ENCODE measurements around the gene TYW1B.
"Not testable (repeated sequence)": the region's sequence is repeated elsewhere in the genome, so short reads cannot be mapped to it uniquely, and the experiment has no call there.

TYW1B gene

DNA sequence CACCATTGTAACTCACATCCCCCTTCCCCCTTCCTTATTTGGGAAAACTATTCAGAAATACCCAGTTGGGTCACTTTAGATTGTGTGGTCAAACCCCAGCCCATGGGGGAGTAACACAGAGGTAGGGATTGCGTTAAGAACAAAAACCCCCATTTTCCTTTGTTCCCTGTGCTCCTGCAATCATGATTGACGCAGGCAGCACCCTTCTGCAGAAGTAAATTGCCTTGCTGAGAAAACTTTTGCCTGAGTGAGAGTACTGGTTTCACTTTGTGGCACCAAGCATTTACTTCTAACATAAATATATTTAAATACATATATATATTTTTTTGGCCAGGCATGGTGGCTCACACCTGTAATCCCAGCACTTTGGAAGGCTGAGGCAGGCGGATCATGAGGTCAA lies 266.0 kb downstream of the TYW1B start:
- H3K4me1 ChIP-seq (ENCODE audit: control insufficient read depth, insufficient read depth, low read length); H3K27me3 ChIP-seq (ENCODE audit: control insufficient read depth, insufficient read depth, low read length); H3K4me3 ChIP-seq (ENCODE audit: low read length); DNase-seq (ENCODE audit: low read depth, low spot score); H3K9me3 ChIP-seq (ENCODE audit: control insufficient read depth, insufficient read depth, low read length); H3K27ac ChIP-seq (ENCODE audit: low read length); H3K36me3 ChIP-seq (ENCODE audit: control insufficient read depth, insufficient read depth, low read length): not testable (repeated sequence)
- WGBS (ENCODE audit: insufficient coverage, insufficient read length) = no CpG with 5 or more reads among the region's 3 CpGs

DNA sequence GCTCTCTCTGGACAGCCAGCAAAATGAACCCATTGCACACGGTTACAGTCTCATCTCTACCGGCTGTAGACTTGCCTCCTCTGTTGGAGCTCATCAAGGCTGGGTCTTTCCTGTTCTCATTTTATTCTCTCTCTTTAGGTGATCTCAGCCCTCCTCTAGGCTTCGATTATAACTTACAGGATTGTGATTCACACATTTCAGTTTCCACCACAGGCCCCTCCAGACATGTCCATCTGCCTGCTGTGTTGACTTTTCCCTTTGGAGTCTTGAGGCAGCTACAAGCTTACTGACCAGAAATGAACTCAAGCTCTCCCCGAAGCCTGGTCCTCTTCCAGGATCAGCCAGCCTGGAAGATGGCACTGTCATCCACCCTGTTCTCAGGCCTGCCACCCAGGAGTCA lies 268.5 kb downstream of the TYW1B start:
- H3K36me3 ChIP-seq (ENCODE audit: control insufficient read depth, insufficient read depth, low read length); H3K27me3 ChIP-seq (ENCODE audit: control insufficient read depth, insufficient read depth, low read length); H3K27ac ChIP-seq (ENCODE audit: low read length); H3K9me3 ChIP-seq (ENCODE audit: control insufficient read depth, insufficient read depth, low read length); DNase-seq (ENCODE audit: low read depth, low spot score); H3K4me1 ChIP-seq (ENCODE audit: control insufficient read depth, insufficient read depth, low read length); H3K4me3 ChIP-seq (ENCODE audit: low read length): not testable (repeated sequence)
- no CpG with 5 or more reads among the region's 4 CpGs for WGBS (ENCODE audit: insufficient coverage, insufficient read length)

DNA sequence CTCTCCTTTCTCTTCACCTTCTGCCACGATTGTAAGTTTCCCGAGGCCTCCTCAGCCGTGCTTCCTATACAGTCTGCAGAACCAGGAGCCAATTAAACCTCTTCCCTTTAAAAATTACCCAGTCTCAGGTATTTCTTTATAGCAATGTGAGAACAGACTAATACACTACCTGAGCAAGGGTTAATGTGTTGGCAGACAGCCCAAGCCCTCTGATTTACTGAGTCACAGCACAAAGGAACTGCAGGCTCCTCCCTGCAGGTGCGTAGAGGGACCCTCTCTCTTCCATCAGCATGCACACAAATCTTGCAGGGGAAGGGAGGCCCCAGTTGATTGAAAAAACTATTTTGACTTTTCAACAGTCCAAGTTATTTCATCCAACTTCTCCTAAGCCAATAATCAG lies 271.3 kb downstream of the TYW1B start:
- not testable (repeated sequence) for H3K4me3 ChIP-seq (ENCODE audit: low read length); H3K4me1 ChIP-seq (ENCODE audit: control insufficient read depth, insufficient read depth, low read length); H3K27me3 ChIP-seq (ENCODE audit: control insufficient read depth, insufficient read depth, low read length); H3K9me3 ChIP-seq (ENCODE audit: control insufficient read depth, insufficient read depth, low read length); DNase-seq (ENCODE audit: low read depth, low spot score); H3K27ac ChIP-seq (ENCODE audit: low read length); H3K36me3 ChIP-seq (ENCODE audit: control insufficient read depth, insufficient read depth, low read length)
- WGBS (ENCODE audit: insufficient coverage, insufficient read length) = no CpG with 5 or more reads among the region's 4 CpGs

DNA sequence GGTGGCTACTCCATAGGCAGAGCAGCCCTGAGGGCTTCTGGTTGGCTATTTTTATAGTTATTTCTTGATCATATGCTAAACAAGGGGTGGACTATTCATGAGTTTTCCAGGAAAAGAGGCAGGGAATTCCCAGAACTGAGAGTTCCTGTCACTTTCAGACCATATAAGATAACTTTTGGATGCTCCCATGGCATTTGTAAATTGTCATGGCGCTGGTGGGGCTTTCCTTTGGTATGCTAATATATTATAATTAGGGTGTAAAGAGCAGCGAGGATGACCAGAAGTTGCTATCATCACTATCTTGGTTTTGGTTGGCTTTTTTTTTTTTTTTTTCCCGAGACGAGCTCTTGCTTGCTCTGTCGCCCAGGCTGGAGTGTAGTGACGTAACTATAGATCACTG lies 272.8 kb downstream of the TYW1B start:
- H3K4me1 ChIP-seq (ENCODE audit: control insufficient read depth, insufficient read depth, low read length); H3K9me3 ChIP-seq (ENCODE audit: control insufficient read depth, insufficient read depth, low read length); DNase-seq (ENCODE audit: low read depth, low spot score); H3K27me3 ChIP-seq (ENCODE audit: control insufficient read depth, insufficient read depth, low read length); H3K4me3 ChIP-seq (ENCODE audit: low read length); H3K36me3 ChIP-seq (ENCODE audit: control insufficient read depth, insufficient read depth, low read length); H3K27ac ChIP-seq (ENCODE audit: low read length): not testable (repeated sequence)
- WGBS (ENCODE audit: insufficient coverage, insufficient read length) = no CpG with 5 or more reads among the region's 6 CpGs

DNA sequence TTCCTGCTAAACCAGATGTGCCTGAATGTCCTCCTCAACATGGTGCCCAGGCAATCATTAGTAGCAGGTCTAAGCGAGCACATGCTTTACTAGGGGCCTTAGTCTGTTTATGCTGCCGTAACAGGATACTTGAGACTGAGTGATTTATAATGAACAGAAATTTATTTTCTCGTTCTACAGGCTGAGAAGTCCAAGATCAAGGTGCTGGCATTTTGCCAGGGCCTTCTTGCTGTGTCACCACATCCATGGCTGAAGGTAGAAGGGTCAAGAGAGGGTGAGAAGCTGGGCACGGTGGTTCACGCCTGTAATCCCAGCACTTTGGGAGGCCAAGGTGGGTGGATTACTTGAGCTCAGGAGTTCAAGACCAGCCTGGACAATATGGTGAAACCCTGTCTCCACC lies 273.6 kb downstream of the TYW1B start:
- H3K27me3 ChIP-seq (ENCODE audit: control insufficient read depth, insufficient read depth, low read length); H3K4me1 ChIP-seq (ENCODE audit: control insufficient read depth, insufficient read depth, low read length); H3K27ac ChIP-seq (ENCODE audit: low read length); DNase-seq (ENCODE audit: low read depth, low spot score); H3K4me3 ChIP-seq (ENCODE audit: low read length); H3K9me3 ChIP-seq (ENCODE audit: control insufficient read depth, insufficient read depth, low read length); H3K36me3 ChIP-seq (ENCODE audit: control insufficient read depth, insufficient read depth, low read length): not testable (repeated sequence)
- no CpG with 5 or more reads among the region's 5 CpGs for WGBS (ENCODE audit: insufficient coverage, insufficient read length)

DNA sequence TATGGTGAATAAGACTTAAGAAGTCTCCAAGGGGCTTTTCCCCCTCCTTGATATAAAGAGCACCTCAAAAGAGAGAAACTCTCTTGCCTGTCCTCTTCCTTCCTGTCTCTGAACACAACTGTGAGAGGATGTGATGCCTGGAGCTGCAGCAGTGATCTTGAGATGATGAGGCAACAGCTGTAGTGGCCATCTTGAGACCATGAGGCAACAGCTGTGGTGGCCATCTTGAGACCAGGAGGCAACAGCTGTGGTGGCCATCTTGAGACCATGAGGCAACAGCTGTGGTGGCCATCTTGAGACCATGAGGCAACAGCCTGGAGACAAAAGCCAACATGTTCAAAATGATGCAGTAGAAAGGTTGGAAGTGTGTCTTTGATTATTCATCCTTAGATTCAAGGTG lies 277.5 kb downstream of the TYW1B start:
- H3K36me3 ChIP-seq (ENCODE audit: control insufficient read depth, insufficient read depth, low read length); DNase-seq (ENCODE audit: low read depth, low spot score): not testable (repeated sequence)

DNA sequence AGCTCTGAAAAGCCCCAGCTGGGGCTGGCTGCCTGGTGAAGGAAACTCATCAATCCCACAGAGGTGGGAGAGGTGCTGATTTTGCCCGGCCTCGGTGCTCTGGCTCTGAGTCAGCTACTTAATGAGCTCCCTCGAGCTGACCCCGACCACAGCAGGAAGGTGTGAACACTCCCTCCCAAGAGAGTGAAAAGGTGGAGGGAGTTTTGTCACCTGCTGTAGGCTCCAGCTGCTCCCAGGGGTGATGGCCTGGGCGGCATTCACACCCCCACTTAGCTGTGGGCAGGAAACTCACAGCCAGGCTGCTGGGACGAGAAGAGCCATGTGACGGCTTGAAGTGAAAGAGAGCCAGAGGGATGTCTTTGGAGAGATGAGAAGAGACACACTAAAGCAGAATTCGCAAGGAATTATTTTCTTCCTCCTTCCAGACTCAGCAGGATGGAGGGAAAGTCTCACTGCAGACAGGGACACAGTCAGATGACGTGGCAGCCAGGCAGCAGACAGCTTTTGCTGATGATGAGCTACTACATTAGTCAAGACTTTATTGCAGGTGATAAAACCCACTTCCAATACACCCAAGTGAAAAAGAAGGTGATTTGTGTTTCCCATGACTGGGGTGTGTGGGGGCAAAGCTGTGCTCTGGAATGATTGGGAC lies 281.3 kb downstream of the TYW1B start:
- not testable (repeated sequence) for H3K27me3 ChIP-seq (ENCODE audit: control insufficient read depth, insufficient read depth, low read length); H3K9me3 ChIP-seq (ENCODE audit: control insufficient read depth, insufficient read depth, low read length); H3K4me3 ChIP-seq (ENCODE audit: low read length); H3K4me1 ChIP-seq (ENCODE audit: control insufficient read depth, insufficient read depth, low read length); H3K36me3 ChIP-seq (ENCODE audit: control insufficient read depth, insufficient read depth, low read length); H3K27ac ChIP-seq (ENCODE audit: low read length); DNase-seq (ENCODE audit: low read depth, low spot score)
- no CpG with 5 or more reads among the region's 9 CpGs for WGBS (ENCODE audit: insufficient coverage, insufficient read length)

More for the DNA sequence above, 277.5 kb downstream of the TYW1B start:
- H3K4me3 ChIP-seq (ENCODE audit: low read length); H3K27me3 ChIP-seq (ENCODE audit: control insufficient read depth, insufficient read depth, low read length); H3K27ac ChIP-seq (ENCODE audit: low read length); H3K4me1 ChIP-seq (ENCODE audit: control insufficient read depth, insufficient read depth, low read length); H3K9me3 ChIP-seq (ENCODE audit: control insufficient read depth, insufficient read depth, low read length): not testable (repeated sequence)

DNA sequence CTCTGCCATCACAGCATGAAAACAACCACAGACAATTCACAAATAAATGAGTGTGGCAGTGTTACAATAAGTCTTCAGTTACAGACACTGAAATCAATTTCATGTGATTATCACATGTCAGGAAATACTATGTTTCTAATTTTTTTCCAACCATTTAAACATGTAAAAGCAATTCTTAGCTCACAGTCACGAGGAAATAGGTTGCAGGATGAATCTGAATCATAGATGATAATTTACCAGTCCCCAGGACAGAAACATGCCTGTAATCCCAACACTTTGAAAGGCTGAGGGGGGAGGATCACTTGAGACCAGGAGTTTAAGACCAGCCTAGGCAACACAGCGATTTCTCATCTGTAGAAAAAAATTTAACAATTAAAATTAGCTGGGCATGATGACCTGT lies 283.5 kb downstream of the TYW1B start:
- not testable (repeated sequence) for H3K27me3 ChIP-seq (ENCODE audit: control insufficient read depth, insufficient read depth, low read length); H3K9me3 ChIP-seq (ENCODE audit: control insufficient read depth, insufficient read depth, low read length); H3K4me3 ChIP-seq (ENCODE audit: low read length); H3K27ac ChIP-seq (ENCODE audit: low read length); H3K4me1 ChIP-seq (ENCODE audit: control insufficient read depth, insufficient read depth, low read length); H3K36me3 ChIP-seq (ENCODE audit: control insufficient read depth, insufficient read depth, low read length); DNase-seq (ENCODE audit: low read depth, low spot score)
- WGBS (ENCODE audit: insufficient coverage, insufficient read length) = no CpG with 5 or more reads among the region's 2 CpGs

DNA sequence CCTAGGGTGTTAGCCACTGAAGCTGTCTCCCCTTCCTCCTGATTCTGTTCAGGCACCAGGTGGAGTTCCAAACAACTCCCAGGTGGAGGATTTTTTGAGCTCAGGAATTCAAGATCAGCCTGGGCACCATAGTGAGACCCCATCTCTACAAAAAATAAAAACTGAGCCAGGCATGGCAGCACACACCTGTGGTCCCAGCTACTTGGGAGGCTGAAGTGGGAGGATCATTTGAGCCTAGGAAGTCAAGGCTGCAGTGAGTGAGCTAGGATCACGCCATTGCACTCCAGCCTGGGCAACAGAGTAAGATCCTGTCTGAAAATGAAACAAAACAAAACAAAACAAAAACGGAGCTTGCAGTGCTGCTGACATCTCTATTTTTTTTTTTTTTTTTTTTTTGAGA lies 287.1 kb downstream of the TYW1B start:
- Histone ChIP-seq H3K9me3 (ENCODE audit: control insufficient read depth, insufficient read depth, low read length) (no peaks in the 10 kb centered on the region), H3K27me3 (ENCODE audit: control insufficient read depth, insufficient read depth, low read length) (no peaks in the 10 kb centered on the region), H3K36me3 (ENCODE audit: control insufficient read depth, insufficient read depth, low read length) (no peaks in the 10 kb centered on the region), H3K27ac (ENCODE audit: low read length) (no peak overlapping the region), H3K4me3 (ENCODE audit: low read length) (no peak overlapping the region), H3K4me1 (ENCODE audit: control insufficient read depth, insufficient read depth, low read length) (no peaks in the 10 kb centered on the region)
- no peak for DNase-seq (ENCODE audit: low read depth, low spot score)
- no CpG with 5 or more reads among the region's 2 CpGs for WGBS (ENCODE audit: insufficient coverage, insufficient read length)

DNA sequence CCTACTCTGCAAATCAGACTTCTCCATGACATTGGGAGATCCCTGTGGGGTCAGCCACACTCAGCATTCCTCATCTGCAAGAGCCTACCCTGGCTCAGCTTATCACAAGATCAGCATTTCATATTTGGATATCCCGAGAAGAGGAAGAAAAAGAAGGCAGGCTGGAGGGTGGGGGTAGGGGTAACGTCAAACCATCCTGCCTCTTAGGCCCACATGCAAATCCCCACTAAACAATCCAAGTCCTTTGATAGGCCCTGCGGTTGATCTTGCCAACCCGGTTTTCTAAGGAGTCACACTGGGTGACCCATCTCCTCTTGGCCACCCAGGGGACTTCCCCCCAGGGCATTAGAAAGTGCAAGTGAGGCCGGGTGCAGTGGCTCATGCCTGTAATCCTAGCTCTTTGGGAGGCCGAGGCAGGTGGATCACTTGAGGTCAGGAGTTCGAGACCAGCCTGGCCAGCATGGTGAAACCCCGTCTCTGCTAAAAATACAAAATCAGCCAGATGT lies 287.8 kb downstream of the TYW1B start:
- Histone ChIP-seq H3K4me1 (ENCODE audit: control insufficient read depth, insufficient read depth, low read length) (no peaks in the 10 kb centered on the region), H3K36me3 (ENCODE audit: control insufficient read depth, insufficient read depth, low read length) (no peaks in the 10 kb centered on the region), H3K27ac (ENCODE audit: low read length) (no peak overlapping the region), H3K27me3 (ENCODE audit: control insufficient read depth, insufficient read depth, low read length) (no peaks in the 10 kb centered on the region), H3K9me3 (ENCODE audit: control insufficient read depth, insufficient read depth, low read length) (no peaks in the 10 kb centered on the region), H3K4me3 (ENCODE audit: low read length) (no peak overlapping the region)
- DNase-seq (ENCODE audit: low read depth, low spot score) = no peak
- WGBS (ENCODE audit: insufficient coverage, insufficient read length) = no CpG with 5 or more reads among the region's 8 CpGs

DNA sequence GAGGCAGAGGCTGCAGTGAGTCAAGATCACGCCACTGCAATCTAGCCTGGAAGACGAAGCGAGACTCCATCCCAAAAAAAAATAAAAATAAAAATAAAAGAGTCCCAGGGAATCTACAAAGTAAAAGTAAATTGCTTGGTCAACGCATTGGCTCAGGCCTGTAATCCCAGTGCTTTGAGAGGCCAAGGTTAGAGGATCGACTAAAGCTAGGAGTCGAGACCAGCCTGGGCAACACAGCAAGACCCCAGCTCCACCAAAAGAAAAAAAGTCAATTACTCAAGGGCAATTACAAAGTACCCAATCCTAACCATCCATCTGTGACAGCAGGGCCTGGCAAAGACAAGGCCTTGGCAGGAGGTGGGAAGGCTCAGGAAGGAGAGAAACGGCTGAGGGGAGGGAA lies 288.3 kb downstream of the TYW1B start:
- no peak overlapping the region for H3K4me3 ChIP-seq (ENCODE audit: low read length)
- no peak overlapping the region for H3K27ac ChIP-seq (ENCODE audit: low read length)
- H3K9me3 ChIP-seq (ENCODE audit: control insufficient read depth, insufficient read depth, low read length) = no peaks in the 10 kb centered on the region
- no peaks in the 10 kb centered on the region for H3K4me1 ChIP-seq (ENCODE audit: control insufficient read depth, insufficient read depth, low read length)
- DNase-seq (ENCODE audit: low read depth, low spot score) = no peak
- H3K27me3 ChIP-seq (ENCODE audit: control insufficient read depth, insufficient read depth, low read length) = no peaks in the 10 kb centered on the region
- no CpG with 5 or more reads among the region's 7 CpGs for WGBS (ENCODE audit: insufficient coverage, insufficient read length)
- no peaks in the 10 kb centered on the region for H3K36me3 ChIP-seq (ENCODE audit: control insufficient read depth, insufficient read depth, low read length)

Measured in iPS DF 6.9 (cell line).